Muscle of arm (tissue), 12 donors: ENCODE data around the gene TTBK2. TPM values are rescaled to one million over a fixed set of nuclear protein-coding genes. Genes with fewer than 3 reads are reported as not detected.
"Not testable (repeated sequence)": the region's sequence is repeated elsewhere in the genome, so short reads cannot be mapped to it uniquely, and the experiment has no call there.

Experiments used
- DNase-seq: peaks from one replicate; pipeline ENCODE4 v3.0.0-alpha.2; 2013
- polyA plus RNA-seq, 12 donors: library from polyadenylated mRNA; unstranded; fragments of 120-200 nt; gene quantifications; one replicate each; pipeline ENCODE4 v1.2.1, GENCODE V29; 2013; ENCODE audit not compliant: insufficient read length in 12 of 12

TTBK2 gene
- polyA plus RNA-seq, 12 donors, result 7.9 to 15.3 (median 11.2) TPM; not detected in 1

DNA sequence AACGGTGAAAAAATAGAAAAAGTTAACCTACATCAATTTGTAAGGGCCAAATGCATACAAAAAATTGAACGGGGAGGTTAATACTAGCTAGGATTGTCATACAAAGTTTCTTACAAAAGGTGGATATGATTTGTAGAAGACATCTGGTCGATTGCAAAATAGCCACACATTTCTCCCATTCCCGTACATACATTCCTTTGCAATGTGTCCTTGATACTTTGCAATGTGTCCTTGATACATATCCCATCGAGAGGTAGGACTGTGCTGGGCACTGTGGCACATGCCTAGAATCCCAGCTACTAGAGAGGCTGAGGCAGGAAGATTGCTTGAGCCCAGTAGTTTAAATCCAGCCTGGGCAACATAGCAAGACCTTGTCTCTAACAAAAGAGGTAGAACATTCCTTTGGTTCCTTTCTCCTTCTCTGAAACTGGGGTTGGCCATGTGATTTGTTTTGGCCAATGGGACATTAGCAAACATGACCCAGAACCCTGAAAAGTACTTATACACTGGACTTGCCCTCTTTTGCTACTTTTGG, 9.5 kb downstream of the TTBK2 start:
- no peak for DNase-seq

DNA sequence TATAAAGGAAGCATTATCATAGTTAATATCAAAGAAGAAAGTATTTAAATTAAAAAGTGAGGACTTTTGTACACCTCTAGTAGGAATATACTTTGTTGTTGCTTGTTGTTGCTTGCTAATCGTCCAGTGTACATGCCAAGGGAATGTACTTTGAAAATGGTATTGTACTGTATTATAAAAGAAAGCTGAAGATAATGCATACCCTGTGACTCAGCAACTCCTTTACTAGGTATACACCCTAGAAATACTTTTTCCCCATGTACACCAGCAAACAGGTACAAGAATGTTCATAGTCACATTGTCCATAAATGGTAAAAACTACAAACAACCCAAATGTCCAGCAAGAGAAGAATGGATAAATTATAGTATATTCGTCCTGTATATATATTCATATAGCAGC, 12.0 kb downstream of the TTBK2 start:
- DNase-seq, result no peak

DNA sequence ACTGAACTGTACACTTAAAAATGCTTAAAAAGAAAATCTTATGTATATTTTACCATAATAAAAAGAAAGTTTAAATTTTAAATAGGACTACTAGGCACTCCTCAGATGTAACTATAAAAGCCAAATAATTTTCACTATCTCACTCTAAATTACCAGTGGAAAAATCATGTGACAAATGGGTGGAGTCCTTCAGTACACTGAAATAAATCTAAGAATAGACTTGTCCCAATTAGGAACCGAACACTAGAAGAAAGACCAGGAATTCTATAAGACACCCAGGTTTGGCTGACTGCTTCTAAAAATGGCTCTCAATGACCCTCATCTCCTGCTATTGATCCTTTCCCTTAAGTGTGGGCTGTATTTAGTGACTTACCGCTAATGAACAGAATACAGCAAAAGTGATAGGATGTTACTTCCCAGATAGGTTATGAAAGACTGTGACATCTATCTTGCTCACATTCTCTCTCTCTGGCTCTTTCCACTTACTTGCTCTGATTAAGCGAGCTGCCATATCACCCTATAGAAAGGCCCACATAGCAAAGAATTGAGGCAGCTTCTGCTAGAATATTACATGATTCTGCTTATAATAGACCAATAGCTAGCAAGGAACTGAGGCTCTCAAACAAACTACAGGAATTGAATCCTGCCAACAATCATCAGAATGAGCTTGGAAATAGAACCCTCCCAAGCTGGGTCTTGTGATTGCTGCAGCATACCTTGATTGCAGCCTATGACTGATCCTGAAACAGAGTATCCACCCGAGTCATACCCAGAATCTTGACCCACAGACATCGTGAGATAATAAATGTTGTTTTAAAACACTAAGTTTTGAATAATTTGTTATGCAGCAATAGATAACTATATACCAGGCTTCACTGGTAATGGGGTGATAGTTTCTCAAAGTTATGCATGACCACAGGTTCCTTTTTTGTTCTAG, 16.9 kb downstream of the TTBK2 start:
- no peak for DNase-seq

DNA sequence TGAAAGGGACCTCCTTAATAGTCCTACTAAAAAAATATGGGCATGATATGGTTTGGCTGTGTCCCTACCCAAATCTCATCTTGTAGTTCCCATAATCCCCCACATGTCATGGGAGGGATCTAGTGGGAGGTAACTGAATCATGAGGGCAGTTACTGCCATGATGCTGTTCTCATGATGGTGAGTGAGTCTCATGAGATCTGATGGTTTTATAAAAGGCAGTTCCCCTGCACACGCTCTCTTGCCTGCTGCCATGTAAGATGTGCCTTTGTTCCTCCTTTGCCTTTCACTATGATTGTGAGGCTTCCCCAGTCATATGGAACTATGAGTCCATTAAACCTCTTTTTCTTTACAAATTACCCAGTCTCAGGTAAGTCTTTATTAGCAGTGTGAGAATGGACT, 26.7 kb downstream of the TTBK2 start:
- DNase-seq, result not testable (repeated sequence)

DNA sequence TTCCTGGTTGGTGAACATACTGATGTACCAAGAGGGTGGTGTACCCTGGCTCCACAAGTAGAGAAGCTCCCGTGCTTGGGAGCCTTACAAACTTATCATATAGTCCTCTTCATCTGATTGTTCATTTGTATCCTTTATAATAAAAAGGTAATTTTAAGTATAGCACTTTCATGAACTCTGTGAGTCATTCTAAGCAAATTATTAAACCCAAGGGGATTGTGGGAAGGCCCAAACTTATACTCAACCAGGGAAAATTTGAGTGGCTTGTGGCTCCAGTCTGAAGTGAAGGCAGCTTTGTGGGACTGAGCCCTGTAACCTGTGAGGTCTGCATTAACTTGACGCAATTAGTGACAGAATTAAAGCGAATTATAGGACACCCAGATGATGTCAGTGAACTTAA, 29.0 kb downstream of the TTBK2 start:
- DNase-seq, result no peak

DNA sequence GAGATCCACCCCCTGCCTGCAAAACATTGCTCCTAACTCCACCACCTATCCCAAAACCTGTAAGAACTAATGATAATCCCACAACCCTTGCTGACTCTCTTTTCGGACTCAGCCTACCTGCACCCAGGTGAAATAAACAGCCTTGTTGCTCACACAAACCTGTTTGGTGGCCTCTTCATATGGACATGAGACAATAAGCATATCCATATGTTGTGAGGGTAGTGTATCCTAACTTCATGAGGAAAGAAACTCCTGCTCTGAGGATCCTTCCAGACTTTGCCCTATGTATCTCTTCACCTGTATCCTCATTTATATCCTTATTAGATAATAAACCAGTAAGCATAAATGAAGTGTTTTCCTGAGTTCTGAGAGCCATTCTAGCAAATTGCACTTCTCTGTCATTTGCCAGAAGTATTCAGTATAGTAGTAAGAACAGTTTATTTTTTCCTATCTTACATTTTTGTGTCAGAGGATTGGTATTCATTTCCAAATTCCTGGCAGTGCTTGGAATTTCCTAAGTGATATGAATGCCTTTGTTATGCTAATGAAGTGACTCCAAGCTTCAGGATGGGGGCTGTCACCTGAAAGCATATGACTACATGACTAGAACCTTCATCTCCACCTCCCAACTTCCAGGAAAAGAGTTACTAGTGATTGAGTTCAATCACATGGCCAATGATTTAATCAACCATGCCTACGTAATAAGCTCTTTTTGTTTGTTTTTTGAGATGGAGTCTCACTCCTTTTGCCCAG, 30.2 kb downstream of the TTBK2 start:
- peak; percentile 1 for DNase-seq

DNA sequence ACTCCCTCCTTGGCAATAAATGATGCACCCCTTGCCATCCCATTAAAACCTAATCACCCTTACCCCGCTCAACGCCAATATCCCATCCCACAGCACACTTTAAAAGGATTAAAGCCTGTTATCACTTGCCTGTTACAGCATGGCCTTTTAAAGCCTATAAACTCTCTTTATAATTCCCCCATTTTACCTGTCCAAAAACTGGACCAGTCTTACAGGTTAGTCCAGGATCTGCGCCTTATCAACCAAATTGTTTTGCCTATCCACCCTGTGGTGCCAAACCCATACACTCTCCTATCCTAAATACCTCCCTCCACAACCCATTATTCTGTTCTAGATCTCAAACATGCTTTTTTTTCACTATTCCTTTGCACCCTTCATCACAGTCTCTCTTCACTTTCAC, 33.2 kb downstream of the TTBK2 start:
- DNase-seq, result not testable (repeated sequence)

DNA sequence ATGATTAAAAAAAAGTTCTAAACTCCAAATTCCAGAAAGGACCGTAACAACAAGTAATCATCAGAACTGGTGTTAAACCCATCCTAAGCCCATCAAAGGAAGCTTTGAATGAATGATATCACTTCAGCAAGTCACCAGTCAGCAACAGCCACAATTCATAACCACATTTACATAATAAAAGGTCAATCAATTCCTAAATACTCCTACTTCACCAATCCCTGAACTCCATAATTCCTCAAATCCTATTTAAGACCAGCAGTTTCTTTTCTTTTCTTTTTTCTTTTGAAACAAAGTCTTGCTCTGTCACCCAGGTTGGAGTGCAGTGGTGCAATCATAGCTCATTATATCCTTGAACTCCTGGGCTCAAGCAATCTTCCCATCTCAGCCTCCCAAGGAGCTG, 40.5 kb downstream of the TTBK2 start:
- no peak for DNase-seq

DNA sequence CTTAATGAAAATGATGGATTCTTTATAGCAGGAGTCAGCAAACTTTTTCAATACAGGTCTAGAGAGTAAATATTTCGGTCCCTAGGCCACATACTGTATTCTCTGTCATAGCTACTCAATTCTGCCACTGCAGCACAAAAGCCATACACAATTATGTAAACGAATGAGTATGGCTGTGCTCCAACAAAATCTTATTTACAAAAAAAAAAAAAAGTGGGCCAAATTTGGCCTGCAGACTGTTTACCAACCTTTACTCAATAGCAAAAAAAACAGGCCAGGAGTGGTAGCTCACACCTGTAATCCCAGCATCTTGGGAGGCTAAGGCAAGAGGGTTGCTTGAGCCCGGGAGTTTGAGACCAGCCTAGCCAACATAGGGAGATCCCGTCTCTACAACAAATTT, 41.1 kb downstream of the TTBK2 start:
- no peak for DNase-seq

DNA sequence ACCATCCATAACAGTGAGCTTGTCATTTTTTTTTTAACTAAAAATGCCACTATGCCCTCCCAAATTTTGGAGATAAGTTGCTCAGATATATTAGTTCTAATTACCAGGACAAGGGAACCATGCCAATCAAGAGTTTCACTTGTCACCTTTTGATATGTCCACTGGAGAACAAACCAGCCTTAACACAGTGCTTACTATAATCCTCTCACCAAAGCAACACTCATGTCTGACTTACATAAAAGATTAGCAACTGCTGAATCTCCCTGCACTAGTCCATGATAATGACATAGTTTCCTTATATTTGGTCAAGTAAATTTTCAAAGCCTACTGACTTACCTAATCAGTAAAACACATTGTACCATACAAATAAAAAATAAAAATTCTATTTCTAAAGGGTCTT, 44.4 kb downstream of the TTBK2 start:
- no peak for DNase-seq

DNA sequence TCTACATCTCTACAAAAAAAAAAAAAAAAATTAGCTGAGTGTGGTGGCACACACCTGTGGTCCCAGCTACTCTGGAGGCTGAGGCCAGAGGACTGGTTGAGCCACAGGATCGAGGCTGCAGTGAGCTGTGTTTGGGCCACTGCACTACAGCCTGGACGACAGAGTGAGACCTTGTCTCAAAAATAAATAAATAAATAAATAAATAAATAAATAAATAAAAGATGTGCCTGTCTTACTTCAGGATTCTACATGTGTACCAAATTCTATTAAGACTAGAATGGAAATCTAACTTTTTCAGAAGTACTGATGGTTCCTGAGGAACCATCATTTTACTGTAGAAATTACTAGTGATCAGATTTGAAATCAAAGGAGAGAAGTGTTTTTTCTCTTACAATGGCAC, 51.9 kb downstream of the TTBK2 start:
- DNase-seq, result no peak

DNA sequence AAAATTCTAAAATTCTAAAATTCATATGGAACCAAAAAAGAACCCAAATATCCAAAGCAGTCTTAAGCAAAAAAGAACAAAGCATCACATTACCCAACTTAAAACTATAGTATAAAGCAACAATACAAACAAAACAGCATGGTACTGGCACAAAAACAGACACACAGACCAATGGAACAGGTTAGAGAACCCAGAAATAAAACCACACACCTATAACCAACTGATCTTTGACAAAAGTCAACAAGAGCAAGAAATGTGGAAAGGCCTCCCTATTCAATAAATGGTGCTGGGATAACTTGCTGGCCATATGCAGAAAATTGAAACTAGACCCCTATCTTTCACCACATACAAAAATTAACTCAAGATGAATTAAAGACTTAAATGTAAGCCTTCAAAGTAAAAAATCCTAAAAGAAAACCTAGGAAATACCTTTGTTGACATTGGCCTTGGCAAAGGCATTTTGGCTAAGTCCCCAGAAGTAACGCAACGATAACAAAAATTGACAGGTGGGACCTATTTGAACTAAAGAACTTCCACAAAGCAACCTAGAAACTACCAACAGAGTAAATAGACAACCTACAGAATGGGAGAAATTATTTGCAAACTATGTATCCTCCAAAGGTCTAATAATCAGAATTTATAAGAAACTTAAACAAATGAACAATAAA, 56.9 kb downstream of the TTBK2 start:
- DNase-seq, result no peak

DNA sequence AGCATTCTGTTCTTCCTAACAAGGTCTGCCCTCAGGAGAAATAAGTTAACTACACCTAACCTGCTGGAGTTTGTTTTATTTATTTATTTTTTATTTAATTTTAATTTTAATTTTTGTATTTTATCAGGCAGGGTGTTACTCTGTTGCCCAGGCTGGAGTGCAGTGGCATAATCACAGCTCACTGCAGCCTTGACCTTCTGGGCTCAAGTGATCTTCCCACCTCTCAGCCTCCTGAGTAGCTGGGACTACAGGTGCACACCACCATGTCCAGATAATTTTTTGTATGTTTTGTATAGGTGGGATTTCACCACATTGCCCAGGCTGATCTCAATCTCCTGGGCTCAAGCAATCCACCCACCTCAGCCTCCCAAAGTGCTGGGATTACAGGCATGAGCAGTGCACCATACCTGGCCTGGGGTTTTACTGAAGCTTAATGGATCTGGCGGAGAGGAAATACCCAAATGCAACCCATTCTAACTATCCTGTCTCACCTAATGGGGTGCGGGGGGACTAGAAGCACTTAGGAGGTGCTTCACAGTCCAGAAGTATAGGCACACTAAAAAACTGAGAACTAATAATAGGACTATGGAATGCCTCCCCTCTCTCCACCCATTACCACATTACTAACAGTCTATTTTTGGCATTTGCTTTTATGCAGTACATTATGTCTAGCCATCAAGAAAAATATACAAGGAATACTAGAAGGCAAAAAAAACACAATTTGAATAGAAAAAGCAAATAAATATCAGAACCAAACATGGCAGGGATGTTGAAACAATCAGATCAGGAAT, 61.4 kb downstream of the TTBK2 start:
- DNase-seq, result no peak

DNA sequence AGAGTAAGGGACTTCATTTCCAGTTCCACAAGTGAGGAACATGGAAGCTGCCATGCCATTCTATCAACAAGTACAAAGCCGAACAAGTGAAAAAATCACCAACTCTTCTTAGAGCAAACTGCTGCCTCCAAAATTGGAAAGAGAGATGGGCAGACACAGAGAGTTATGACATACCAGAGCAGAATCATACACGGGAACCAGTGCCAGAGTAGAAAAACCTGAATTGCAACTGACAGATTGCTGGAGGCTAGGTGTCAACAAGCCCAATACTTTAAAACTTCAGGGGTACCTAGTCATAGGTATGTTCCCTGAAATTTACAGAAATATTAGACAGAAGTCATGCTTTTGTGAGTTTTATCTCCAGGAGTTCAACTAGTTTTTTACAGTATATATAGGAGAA, 62.0 kb downstream of the TTBK2 start:
- DNase-seq, result no peak

DNA sequence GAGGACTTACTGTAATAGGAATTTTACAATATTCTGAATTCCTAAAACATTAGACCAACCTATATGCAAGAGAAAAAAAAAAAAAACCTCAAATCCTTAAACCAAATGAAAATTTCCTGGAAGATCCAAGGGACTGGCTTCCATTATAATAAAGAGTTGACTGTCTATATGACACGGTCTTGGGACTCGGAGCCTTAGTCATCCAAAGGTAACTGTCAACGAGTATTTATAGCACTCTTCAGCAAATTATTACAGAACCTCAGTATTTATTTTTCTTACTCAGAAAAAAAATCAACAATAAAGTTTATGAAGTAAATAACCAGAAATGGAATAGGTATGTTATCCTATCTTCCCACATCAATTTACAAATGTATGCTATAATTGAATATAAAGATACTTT, 66.0 kb downstream of the TTBK2 start:
- DNase-seq, result no peak

DNA sequence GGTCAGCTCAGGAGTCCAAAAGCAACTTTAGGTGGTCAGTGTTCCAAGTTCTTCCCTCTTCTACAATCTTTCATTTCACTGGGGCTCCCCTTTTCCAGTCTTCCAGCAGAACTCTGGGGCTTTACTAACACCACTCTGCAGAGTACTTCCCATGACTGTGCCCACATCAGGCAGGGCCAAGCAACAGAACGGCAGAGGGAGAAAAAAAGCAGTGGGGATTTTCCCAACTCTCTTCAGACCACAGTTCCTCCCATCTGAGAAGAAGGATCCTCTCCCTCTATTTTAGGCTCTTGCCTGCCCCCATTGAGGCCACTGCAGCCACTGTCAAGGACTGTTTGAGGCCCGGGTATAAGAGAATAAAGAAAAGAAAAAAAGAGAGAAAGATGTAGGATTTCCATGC, 70.7 kb downstream of the TTBK2 start:
- DNase-seq, result no peak

DNA sequence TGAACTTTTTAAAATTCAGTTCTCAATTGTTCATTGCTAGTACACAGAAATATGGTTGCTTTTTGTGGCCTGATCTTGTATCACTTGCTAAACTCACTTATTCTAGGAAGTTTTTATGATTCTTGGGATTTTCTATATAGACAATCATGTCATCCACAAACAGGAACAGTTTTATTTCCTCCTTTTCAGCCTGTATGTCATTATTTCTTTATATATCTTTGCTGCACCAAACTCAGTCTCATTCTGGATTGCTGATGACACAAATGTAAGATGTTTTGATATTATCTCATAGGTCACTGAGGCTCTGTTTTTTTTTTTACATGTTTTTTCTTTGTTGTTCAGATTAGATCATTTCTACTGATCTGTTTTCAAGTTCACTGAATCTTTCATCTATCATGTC, 71.7 kb downstream of the TTBK2 start:
- DNase-seq, result no peak

DNA sequence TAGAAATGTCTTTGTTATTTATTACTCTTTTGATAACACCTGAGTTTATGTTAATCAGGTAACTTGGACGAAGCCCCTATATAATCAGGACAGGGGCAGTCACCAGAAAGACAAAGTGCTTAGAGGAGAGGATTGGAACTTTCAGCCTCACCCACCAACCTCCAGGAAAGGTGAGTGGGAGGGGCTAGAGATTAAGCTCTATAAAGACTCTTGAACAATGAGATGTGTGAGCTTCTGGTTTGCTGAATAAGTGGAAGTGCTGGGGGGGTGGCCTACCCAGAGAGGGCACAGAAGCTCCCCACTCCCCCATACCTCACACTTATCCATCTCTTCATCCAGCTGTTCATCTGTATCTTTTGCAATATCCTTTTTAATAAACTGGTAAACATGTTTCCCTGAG, 73.9 kb downstream of the TTBK2 start:
- no peak for DNase-seq

DNA sequence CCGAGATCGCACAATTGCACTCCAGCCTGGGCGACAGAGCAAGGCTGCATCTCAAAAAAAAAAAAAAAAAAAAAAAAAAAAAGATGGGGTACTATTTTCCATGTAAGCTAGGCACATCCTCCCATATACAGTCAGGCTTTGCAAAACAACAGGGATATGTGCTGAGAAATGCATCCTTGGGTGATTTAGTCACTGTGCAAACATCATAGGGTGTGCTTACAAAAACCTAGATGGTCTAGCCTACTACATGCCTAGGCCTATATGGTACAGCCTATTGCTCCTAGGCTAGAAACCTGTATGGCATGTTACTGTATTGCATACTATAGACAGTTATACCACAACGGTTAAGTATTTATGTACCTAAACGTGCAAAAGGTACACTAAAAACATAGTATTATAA, 75.0 kb downstream of the TTBK2 start:
- DNase-seq, result no peak

DNA sequence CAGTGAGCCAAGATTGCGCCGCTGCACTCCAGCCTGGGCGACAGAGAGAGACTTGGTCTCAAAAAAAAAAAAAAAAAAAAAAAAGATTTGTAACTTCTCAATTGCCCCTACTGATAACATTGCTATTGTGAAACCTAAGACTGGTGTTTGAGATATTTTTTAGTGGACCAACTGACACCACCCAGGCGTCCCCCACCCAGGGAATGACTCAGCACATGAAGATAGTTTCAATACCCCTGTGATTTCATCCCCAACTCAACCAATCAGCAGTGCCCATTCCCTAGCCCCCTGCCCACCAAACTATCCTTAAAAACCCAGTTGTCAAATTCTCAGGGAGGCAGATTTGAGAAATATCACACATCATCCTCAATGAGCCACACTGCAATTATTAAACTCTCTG, 76.9 kb downstream of the TTBK2 start:
- DNase-seq, result no peak

DNA sequence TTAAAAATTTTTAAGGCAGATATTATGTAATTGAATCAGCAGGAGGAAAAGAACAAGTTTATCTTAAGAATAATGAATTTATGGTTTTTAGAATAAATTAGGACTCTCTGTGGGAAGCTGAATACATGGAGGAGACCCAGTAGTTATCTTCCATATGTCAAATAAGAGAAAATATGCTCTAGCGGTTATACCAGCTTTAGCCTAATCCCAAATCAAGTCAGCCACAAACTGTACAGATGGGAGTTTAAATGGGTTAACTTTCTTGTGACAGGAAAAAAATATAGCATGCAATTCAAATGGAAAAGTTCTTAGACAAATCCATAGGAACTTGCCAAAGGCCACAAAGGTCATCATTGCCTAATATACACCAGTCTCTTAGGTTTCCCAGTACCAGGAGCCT, 84.3 kb downstream of the TTBK2 start:
- no peak for DNase-seq

DNA sequence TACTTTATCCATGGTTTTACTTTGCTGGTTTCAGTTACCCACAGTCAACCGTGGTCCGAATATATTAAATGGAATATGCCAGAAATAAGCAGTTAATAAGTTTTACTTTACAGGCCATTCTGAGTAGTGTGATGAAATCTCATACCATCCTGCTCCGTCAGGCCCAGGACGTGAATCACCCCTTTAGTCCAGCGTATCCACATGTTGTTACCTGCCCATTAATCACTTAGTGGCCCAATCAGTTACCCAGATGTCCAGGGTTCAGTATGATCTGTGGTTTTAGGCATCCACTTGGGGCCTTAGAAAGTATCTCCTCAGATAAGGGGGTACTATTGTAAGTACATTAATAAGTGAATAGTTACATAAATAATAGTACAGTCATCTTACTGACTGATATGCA, 88.0 kb downstream of the TTBK2 start:
- no peak for DNase-seq
